Left ventricle myocardium inferior (tissue), 1 donor: ENCODE data around the gene FOXK1. TPM values are rescaled to one million over a fixed set of nuclear protein-coding genes. Genes with fewer than 3 reads are reported as not detected.

Experiments
- DNase-seq: peaks from one replicate; pipeline ENCODE4 v3.0.0-alpha.2; 2020
- H3K27ac ChIP-seq: fragments of 200-600 bp; replicated peaks from 2 replicates; pipeline ENCODE4 v1.8.0; 2021
- H3K27me3 ChIP-seq: fragments of 200-600 bp; 2 replicates; pipeline ENCODE4 v1.8.0; 2021; ENCODE audit warnings: low read depth
- H3K36me3 ChIP-seq: fragments of 200-600 bp; 2 replicates; pipeline ENCODE4 v1.8.0; 2021
- H3K4me1 ChIP-seq: fragments of 200-600 bp; 2 replicates; pipeline ENCODE4 v1.8.0; 2021
- H3K4me3 ChIP-seq: fragments of 200-600 bp; 2 replicates; pipeline ENCODE4 v1.8.0; 2021; ENCODE audit warnings: mild to moderate bottlenecking, moderate library complexity
- H3K9me3 ChIP-seq: fragments of 200-600 bp; replicated peaks from 2 replicates; pipeline ENCODE4 v1.8.0; 2021
- intact Hi-C: fragments of 100-400 bp; cut with micrococcal nuclease; formaldehyde crosslinking; loops from one replicate; pipeline ENCODE4 v1.11.0; 2022
- total RNA-seq: library from RNA; stranded (reverse); fragmentation: NEBNext Ultra II Directional; extraction: Animal tissue kit (Norgen Biotek cat#: 25700); gene quantifications from one replicate; pipeline ENCODE4 v1.2.1, GENCODE V29; 2021
- TF ChIP-seq, protein P1 (sequence below): fragments of 200-600 bp; IDR thresholded peaks from 2 replicates; pipeline ENCODE4 v1.8.0; 2021; ENCODE audit warnings: antibody characterized with exemption, mild to moderate bottlenecking, borderline replicate concordance
- donor health status: DM: no; HTN: yes; CAD: no; lungs with severe emphysema.

Gene FOXK1
- total RNA-seq, 1 donor from 2014 or later: 18.3 TPM

DNA sequence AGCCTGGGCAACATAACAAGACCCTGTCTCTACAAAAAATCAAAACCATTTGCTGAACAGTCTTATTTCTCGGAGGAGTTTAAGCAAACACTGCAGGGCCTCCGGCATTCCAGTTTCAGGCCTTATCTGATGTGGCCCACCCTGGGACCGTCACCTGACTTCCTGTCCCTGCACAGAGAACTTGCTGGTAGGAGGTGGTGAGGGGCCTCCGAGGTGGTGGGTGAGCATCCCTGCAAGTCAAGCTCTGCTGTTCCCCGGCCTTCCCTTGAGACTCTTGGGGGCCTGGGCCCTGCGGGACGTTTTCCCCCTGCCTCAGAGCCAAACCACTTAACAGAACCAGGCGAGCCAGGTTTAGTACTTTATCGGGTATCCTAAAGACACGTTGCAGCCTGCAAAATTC is 48.9 kb downstream of the FOXK1 start:
- H3K27me3 ChIP-seq: no peaks in the 10 kb centered on the region
- H3K4me3 ChIP-seq: no peak overlapping the region
- intact Hi-C loops: no loop called here
- no peaks in the 10 kb centered on the region for H3K9me3 ChIP-seq
- DNase-seq: no peak
- TF ChIP-seq, protein P1, sequence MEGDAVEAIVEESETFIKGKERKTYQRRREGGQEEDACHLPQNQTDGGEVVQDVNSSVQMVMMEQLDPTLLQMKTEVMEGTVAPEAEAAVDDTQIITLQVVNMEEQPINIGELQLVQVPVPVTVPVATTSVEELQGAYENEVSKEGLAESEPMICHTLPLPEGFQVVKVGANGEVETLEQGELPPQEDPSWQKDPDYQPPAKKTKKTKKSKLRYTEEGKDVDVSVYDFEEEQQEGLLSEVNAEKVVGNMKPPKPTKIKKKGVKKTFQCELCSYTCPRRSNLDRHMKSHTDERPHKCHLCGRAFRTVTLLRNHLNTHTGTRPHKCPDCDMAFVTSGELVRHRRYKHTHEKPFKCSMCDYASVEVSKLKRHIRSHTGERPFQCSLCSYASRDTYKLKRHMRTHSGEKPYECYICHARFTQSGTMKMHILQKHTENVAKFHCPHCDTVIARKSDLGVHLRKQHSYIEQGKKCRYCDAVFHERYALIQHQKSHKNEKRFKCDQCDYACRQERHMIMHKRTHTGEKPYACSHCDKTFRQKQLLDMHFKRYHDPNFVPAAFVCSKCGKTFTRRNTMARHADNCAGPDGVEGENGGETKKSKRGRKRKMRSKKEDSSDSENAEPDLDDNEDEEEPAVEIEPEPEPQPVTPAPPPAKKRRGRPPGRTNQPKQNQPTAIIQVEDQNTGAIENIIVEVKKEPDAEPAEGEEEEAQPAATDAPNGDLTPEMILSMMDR: no peak
- H3K27ac ChIP-seq: peak overlapping the region; percentile 28
- peaks cover 9% of the 10 kb centered on the region for H3K36me3 ChIP-seq
- H3K4me1 ChIP-seq: peaks cover 68% of the 10 kb centered on the region

DNA sequence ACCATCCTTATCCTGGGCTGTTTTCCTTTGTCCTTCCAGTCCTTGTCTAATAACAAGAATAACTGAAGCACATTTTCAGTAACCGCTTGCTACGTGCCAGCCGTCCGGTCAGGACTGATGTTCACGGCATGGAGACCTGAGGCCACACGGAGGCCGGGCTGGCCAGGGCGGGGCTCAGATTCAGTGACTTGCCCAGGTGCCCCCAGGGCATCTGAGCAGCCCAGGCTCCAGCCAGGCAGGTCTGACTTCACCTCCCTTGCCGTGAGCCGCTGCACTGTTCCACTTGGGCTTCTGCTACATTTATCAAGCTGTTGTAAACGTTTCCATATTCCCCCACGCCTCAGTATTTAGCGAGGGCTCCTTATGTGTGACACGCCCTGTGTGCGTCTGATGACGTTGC is 49.7 kb downstream of the FOXK1 start:
- TF ChIP-seq, protein P1: no peak
- no peak for DNase-seq
- Histone ChIP-seq H3K27me3 (no peaks in the 10 kb centered on the region), H3K4me1 (peaks cover 60% of the 10 kb centered on the region), H3K4me3 (no peak overlapping the region), H3K36me3 (peaks cover 9% of the 10 kb centered on the region), H3K9me3 (no peaks in the 10 kb centered on the region), H3K27ac (no peak overlapping the region)
- intact Hi-C loops: no loop called here

DNA sequence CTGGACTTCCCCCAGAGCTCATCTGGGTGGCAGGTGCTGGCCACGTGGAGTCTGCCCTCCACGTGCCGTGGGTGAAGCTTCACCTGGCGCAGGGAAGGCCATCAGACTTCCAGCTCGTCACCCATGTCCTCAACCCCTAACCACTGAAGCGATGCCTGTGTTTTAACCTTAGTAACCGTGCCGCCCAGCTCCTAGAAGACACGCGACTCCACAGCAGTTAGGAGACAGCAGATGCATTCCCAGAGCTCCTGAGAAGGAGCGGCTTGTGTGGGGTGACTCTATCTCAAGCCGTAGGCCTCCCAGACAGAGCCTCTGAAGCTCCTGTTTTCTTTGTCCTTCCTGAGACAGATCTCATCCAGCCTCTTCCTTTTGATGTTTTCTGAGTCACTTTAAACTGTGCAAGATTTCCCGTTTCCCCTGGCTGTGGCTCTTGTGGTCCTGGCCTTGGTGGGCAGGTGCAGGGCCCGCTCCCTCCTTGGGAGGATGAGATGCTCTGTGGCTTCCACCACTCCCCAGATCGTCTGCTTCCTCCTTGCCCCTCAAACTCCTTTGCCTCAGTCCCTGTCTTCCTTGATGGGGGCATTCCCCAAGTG is 51.9 kb downstream of the FOXK1 start:
- Histone ChIP-seq H3K4me3 (peak overlapping the region; percentile 29), H3K9me3 (no peaks in the 10 kb centered on the region), H3K36me3 (peaks cover 9% of the 10 kb centered on the region), H3K27ac (peak overlapping the region; percentile 50), H3K27me3 (no peaks in the 10 kb centered on the region), H3K4me1 (peaks cover 61% of the 10 kb centered on the region)
- intact Hi-C loops: no loop called here
- no peak for DNase-seq
- TF ChIP-seq, protein P1: no peak

DNA sequence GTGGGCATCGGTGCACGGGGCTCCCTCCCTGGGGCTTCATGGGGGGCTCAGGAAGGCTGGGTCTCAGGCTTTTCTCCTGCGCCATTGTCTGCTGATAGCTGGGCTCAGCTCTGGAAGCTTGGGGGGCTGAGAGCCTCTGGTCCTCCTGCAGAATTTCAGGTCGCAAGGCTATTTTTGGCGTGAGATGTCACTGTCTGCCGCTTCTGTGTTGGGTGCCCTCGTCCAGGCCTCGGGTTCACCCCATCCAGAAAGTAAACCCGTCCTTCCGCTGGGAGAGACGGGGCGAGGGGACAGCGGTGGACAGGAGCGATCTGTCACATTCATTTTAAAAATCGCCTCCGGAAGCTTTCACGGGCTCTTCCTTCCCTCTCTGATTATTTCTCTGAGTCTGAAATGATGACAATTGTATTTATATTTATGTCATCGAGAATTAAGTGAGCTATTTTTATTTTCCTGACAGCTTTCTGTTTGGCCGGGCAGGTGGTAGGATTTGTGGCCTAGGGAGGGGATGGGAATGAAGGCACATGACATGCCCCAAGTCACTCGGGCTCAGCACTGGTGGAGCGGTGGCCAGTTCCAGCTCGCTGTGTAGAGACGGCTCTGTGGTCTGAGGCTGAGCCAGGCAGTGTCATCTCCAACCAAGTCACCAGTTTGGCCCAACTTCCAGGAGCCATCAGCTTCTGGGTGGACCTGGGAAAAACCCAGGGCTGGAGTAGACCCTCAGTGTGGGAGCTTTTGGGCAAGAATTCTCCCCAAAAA is 52.7 kb downstream of the FOXK1 start:
- TF ChIP-seq, protein P1: no peak
- DNase-seq: peak; percentile 43
- Histone ChIP-seq H3K36me3 (peaks cover 9% of the 10 kb centered on the region), H3K27me3 (no peaks in the 10 kb centered on the region), H3K4me3 (peak overlapping the region; percentile 29), H3K9me3 (no peaks in the 10 kb centered on the region), H3K27ac (peak overlapping the region; percentile 50), H3K4me1 (peaks cover 66% of the 10 kb centered on the region)
- intact Hi-C loops: no loop called here

DNA sequence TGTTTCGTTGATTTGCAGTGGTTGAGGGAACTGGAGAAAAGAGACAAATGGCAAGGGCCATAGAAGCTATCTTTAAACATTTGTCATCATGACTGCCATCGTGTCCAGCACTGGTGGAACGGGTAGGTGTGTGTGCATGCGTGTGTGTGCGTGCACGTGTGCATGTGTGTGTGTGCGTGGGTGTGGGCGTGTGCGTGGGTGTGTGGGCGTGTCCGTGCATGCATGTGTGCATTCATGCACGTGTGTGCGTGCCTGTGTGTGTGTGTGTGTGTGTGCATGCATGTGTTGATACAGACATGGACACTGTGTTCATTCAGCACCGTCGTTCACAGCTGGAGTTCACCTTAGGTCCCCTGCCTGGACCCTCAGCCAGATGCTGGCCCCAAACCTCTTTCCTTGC is 55.2 kb downstream of the FOXK1 start:
- H3K4me3 ChIP-seq: no peak overlapping the region
- peaks cover 22% of the 10 kb centered on the region for H3K36me3 ChIP-seq
- H3K27ac ChIP-seq: no peak overlapping the region
- no peak for DNase-seq
- H3K4me1 ChIP-seq: peaks cover 51% of the 10 kb centered on the region
- no peaks in the 10 kb centered on the region for H3K9me3 ChIP-seq
- intact Hi-C loops: no loop called here
- TF ChIP-seq, protein P1: no peak
- H3K27me3 ChIP-seq: no peaks in the 10 kb centered on the region
